ENCODE measurements around the gene CLMN.

GRCh38 chr14:95364481-95365209, 44.9 kb upstream of the CLMN start:
- TF ChIP-seq CTCF (IDR thresholded peaks at IDR 0.05) (no peak), POLR2AphosphoS5 (IDR thresholded peaks at IDR 0.05) (no peak), EP300 (IDR thresholded peaks at IDR 0.05) (no peak), POLR2A (IDR thresholded peaks at IDR 0.05; ENCODE audit: low read depth) (no peak)

Data from esophagus muscularis mucosa (tissue), 4 donors.